DMS53 treated with DMSO at 0.1 percent for 48 hours (cell line): Measurements from ENCODE around the gene GIGYF2.
"Not testable (repeated sequence)": the region's sequence is repeated elsewhere in the genome, so short reads cannot be mapped to it uniquely, and the experiment has no call there.

Source experiments
- DNase-seq: peaks from one replicate; lab custom pipeline; 2025; ENCODE audit not compliant: unreplicated experiment; lab: John Stamatoyannopoulos, UW

The GIGYF2 gene, protein sequence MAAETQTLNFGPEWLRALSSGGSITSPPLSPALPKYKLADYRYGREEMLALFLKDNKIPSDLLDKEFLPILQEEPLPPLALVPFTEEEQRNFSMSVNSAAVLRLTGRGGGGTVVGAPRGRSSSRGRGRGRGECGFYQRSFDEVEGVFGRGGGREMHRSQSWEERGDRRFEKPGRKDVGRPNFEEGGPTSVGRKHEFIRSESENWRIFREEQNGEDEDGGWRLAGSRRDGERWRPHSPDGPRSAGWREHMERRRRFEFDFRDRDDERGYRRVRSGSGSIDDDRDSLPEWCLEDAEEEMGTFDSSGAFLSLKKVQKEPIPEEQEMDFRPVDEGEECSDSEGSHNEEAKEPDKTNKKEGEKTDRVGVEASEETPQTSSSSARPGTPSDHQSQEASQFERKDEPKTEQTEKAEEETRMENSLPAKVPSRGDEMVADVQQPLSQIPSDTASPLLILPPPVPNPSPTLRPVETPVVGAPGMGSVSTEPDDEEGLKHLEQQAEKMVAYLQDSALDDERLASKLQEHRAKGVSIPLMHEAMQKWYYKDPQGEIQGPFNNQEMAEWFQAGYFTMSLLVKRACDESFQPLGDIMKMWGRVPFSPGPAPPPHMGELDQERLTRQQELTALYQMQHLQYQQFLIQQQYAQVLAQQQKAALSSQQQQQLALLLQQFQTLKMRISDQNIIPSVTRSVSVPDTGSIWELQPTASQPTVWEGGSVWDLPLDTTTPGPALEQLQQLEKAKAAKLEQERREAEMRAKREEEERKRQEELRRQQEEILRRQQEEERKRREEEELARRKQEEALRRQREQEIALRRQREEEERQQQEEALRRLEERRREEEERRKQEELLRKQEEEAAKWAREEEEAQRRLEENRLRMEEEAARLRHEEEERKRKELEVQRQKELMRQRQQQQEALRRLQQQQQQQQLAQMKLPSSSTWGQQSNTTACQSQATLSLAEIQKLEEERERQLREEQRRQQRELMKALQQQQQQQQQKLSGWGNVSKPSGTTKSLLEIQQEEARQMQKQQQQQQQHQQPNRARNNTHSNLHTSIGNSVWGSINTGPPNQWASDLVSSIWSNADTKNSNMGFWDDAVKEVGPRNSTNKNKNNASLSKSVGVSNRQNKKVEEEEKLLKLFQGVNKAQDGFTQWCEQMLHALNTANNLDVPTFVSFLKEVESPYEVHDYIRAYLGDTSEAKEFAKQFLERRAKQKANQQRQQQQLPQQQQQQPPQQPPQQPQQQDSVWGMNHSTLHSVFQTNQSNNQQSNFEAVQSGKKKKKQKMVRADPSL (N-terminal part only)

GRCh38 chr2:232697059-232697806, at the start of gene GIGYF2:
Gene GIGYF2 (plus strand): TSS chr2:232697331. CDS start chr2:232735198, 37,867 bp downstream.
- peak; percentile 85 for DNase-seq

DNA sequence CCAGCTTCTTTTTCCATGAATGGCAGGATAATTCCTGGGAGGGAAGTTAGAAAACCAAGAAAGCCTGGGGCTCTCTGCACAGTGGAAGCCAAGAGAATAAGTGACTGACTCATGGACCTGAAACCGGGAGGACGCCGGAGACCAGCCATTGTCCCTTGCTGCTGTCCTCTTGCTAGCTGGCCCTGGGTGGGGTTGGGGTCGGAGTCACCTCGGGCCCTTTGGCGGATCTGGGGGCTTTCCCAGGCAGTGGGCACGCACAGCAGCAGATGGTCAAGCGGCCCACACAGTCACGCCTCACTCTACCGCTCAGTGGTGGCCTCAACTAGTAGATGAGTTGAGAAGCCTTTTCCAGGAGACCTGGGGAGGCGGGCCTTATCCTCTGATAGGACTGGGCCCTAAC, 48.1 kb upstream of the GIGYF2 start:
- no peak for DNase-seq

DNA sequence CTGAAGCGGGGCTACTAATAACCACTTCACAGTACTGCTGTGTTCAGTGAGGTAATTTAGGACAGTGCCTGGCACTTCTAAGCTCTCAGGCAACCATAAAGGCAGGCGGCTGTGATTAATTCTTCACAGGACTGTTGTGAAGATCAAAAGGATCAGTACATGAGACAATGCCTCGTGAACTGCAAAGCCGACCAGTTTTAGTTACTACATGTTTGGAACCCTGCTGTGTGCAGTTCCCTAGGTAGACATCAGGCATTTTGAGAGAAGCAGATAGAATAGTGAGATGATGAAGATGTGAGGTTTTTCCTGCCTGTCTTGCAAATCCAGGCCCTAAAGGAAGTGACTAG, 44.7 kb upstream of the GIGYF2 start:
- DNase-seq: no peak

GRCh38 chr2:232653441-232653840, 43.7 kb upstream of the GIGYF2 start:
- DNase-seq: no peak

DNA sequence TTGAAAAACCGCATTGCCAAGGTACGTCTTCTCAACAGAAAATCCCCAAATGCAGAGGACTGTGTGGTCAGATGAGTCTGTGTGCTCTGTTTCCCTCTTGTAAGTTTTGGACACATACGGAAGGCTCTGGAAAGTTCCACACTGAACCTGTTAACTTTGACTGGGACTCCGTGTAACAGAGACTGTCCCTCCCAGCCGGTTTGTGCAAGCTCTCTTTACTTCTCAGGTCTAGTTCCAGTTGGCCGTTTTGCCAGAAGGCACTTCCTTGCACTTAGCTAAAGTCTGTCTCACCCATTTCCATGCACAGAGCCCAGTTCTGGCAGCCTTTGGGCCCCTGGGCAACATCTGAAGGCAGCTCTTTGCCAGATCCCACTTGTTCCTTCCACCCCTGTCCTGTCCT, 41.7 kb upstream of the GIGYF2 start:
- DNase-seq: no peak

GRCh38 chr2:232658217-232658785, 38.8 kb upstream of the GIGYF2 start:
- DNase-seq: no peak

DNA sequence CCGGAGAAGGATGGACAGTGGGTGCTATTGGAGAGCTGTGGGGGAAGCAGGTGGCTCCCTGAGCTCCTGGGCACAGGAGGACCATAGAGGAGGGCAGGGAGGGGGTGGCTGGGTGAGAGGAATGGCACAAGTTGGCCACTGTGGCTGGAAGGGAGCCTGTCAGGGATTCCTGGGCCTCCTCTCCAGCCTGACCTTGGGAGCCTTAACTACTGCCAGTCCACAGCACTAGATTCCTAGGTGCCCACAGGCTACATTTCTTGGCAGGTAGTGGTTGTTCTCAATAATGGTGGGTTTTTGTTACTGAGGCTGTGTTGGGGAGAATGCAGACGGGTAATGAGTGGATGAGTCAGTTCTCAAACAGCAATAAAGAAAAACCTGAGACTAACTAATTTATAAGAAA, 37.8 kb upstream of the GIGYF2 start:
- DNase-seq: no peak

- DNase-seq: no peak
Observed at GRCh38 chr2:232662486-232663260, 34.5 kb upstream of the GIGYF2 start.

GRCh38 chr2:232666051-232666805, 30.9 kb upstream of the GIGYF2 start:
- no peak for DNase-seq

- DNase-seq: no peak
Observed at GRCh38 chr2:232667989-232668583, 29.0 kb upstream of the GIGYF2 start.

GRCh38 chr2:232668805-232669444, 28.2 kb upstream of the GIGYF2 start:
- DNase-seq: no peak

DNA sequence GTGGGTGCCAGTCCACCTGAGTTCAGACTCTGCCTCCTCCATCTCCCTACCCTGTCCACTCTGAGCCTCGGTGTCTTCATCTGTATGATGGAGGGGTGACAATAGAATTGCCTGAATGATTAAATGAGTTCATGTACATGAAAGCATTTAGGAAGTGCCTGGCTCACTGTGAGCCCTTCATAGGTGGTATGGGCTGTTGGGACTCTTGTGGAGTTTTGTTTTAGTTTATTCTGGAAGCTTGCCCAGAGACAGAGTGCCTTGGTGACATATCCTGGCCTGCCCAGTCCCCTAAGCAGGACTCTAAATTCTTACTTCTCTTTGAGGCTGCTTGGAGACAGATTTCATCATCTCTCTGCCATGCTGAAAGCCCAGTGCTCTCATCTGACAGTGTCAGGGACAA, 24.5 kb upstream of the GIGYF2 start:
- no peak for DNase-seq

GRCh38 chr2:232674491-232674890, 22.6 kb upstream of the GIGYF2 start:
- DNase-seq: no peak

DNA sequence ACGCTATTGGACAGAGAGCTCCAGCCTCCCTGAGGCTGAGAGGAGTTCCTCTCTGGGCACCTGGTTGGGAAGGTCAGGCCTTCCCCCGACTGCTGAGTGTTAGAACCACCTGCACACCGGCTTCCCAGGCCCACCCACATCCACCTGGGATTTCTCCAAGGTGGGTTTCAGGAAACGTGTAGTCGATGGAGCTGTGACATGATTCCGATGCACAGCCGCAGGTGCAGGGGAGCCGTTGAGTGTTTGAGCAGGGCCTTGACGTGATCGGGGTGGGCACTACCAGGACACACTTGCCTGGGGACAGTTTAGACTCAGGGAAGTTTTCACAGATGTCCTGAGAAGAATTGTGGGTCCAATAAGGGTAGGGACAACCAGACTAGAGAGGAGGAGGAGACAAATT, 21.8 kb upstream of the GIGYF2 start:
- no peak for DNase-seq

DNA sequence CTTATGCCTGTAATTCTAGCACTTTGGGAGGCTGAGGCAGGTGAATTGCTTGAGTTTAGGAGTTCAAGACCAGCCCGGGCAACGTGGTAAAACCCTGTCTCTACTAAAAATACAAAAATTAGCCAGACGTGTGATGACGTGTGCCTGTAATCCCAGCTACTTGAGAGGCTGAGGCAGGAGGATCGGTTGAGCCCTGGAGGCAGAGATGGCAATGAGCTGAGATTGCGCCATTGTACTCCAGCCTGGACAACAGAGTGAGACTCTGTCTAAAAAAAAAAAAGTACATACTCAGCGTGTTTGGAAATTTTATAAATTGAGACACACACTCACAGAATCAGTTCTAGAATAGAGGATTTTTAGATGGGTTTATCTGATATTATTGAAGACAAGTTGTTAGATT, 17.1 kb upstream of the GIGYF2 start:
- no peak for DNase-seq

GRCh38 chr2:232681527-232681926, 15.6 kb upstream of the GIGYF2 start:
- DNase-seq: no peak

GRCh38 chr2:232683368-232683767, 13.8 kb upstream of the GIGYF2 start:
- DNase-seq: no peak

- not testable (repeated sequence) for DNase-seq
Observed at GRCh38 chr2:232685391-232685790, 11.7 kb upstream of the GIGYF2 start.
